ENCODE measurements around the gene LYZL4. TPM values are rescaled to one million over a fixed set of nuclear protein-coding genes. Genes with fewer than 3 reads are reported as not detected.
A peak's percentile ranks its signal among the peaks of the same experiment; 100 is the strongest.

LYZL4 gene
- total and polyA plus RNA-seq, 2 of the 13 experiments (the other 11 are each of a cell fraction or from before 2014, with no cell fraction given): not detected

DNA sequence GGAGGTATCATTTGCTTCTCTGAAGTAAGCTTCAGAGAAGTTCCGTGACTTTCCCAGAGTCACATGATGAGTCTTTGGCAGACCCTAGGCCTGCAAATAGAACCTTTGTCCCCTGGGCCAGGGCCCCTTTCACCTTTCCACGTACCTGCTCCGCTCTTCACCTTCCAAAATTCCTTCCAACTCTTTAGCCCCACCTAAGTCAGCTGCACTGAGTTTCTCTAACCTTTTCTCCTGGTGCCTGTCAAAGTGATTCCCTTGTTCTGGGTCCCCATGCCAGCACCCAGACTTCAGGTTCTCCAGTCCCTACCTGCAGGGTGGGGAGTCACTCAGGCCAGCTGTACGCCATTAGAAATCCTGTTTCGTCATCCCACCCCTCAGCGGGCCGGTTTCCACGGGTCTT lies 12.8 kb downstream of the LYZL4 start:
- Histone ChIP-seq H3K4me1 (ENCODE audit: insufficient read depth, low read length) (peaks cover 14% of the 10 kb centered on the region), H3K4me2 (ENCODE audit: low read depth, low read length) (peak overlapping the region; percentile 38), H3K9ac (ENCODE audit: insufficient read depth, low read depth, low read length) (no peak overlapping the region), H3K79me2 (ENCODE audit: insufficient read depth, low read length) (no peaks in the 10 kb centered on the region), H2AFZ (ENCODE audit: low read length) (no peak overlapping the region), H3K4me3 (replicated peaks in 1 of 3; ENCODE audit: insufficient read depth in 1 of 3, low read depth in 2 of 3, low read length in 3 of 3) (no peak overlapping the region), H3K36me3 (replicated peaks in 1 of 2; ENCODE audit: control insufficient read depth in 1 of 2, insufficient read depth in 2 of 2, low read length in 2 of 2) (no peaks in the 10 kb centered on the region), H3K27me3 (ENCODE audit: control insufficient read depth in 1 of 2, insufficient read depth in 2 of 2, low read length in 2 of 2) (peaks cover 2 to 12% of the 10 kb centered on the region in 2 experiments; a peak in 3 of 5 replicates), H4K20me1 (ENCODE audit: insufficient read depth, low read length) (no peaks in the 10 kb centered on the region), H3K27ac (ENCODE audit: extremely low read length, insufficient read depth, low read length) (no peak overlapping the region), H3K9me3 (ENCODE audit: low read length) (peaks cover 4% of the 10 kb centered on the region; the same call in 1 of the 2 replicates)
- no peak for FAIRE-seq
- 13% methylated on average over 3 of the region's 8 CpGs for WGBS (ENCODE audit: low lambda C conversion rate)
- no TSS peak for BruUV-seq (replicated peaks)
- ChIA-PET CTCF (ENCODE audit: low intra/inter-chr PET ratio, low total read pairs) (no interaction called here), POLR2A (no interaction called here)
- no peak for DNase-seq (ENCODE audit: low spot score)
- intact Hi-C loops (cut with micrococcal nuclease; ENCODE audit: unreplicated experiment): no loop called here
- in situ Hi-C loops (cut with HindIII; ENCODE audit: extremely low pct_ligation_motif_present, low pct_unique_long_range_greater_than_20kb): no loop called here
- TF ChIP-seq MAZ (IDR thresholded peaks at IDR 0.05; ENCODE audit: borderline replicate concordance, low read depth, low read length) (no peak), MAZ (CRISPR knock-in tag; IDR thresholded peaks at IDR 0.05; ENCODE audit: low read depth) (no peak), GATA4 (IDR thresholded peaks at IDR 0.05; ENCODE audit: borderline replicate concordance, low read depth) (no peak), NBN (conservative IDR thresholded peaks at IDR 0.05) (no peak), ZNF547 (CRISPR knock-in tag; IDR thresholded peaks at IDR 0.05) (no peak), THYN1 (CRISPR knock-in tag; IDR thresholded peaks at IDR 0.05; ENCODE audit: borderline replicate concordance, low read depth) (no peak), TBL1XR1 (IDR thresholded peaks at IDR 0.05; ENCODE audit: borderline replicate concordance, low read length, partially characterized antibody) (no peak), MTF1 (CRISPR knock-in tag; IDR thresholded peaks at IDR 0.05) (no peak), AGO1 (IDR thresholded peaks at IDR 0.05; ENCODE audit: low read depth, low read length, poor library complexity, severe bottlenecking) (no peak)
- TF ChIP-seq, protein P1, sequence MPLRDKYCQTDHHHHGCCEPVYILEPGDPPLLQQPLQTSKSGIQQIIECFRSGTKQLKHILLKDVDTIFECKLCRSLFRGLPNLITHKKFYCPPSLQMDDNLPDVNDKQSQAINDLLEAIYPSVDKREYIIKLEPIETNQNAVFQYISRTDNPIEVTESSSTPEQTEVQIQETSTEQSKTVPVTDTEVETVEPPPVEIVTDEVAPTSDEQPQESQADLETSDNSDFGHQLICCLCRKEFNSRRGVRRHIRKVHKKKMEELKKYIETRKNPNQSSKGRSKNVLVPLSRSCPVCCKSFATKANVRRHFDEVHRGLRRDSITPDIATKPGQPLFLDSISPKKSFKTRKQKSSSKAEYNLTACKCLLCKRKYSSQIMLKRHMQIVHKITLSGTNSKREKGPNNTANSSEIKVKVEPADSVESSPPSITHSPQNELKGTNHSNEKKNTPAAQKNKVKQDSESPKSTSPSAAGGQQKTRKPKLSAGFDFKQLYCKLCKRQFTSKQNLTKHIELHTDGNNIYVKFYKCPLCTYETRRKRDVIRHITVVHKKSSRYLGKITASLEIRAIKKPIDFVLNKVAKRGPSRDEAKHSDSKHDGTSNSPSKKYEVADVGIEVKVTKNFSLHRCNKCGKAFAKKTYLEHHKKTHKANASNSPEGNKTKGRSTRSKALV (CRISPR knock-in tag; IDR thresholded peaks at IDR 0.05): no peak
- TF ChIP-seq, protein P2, sequence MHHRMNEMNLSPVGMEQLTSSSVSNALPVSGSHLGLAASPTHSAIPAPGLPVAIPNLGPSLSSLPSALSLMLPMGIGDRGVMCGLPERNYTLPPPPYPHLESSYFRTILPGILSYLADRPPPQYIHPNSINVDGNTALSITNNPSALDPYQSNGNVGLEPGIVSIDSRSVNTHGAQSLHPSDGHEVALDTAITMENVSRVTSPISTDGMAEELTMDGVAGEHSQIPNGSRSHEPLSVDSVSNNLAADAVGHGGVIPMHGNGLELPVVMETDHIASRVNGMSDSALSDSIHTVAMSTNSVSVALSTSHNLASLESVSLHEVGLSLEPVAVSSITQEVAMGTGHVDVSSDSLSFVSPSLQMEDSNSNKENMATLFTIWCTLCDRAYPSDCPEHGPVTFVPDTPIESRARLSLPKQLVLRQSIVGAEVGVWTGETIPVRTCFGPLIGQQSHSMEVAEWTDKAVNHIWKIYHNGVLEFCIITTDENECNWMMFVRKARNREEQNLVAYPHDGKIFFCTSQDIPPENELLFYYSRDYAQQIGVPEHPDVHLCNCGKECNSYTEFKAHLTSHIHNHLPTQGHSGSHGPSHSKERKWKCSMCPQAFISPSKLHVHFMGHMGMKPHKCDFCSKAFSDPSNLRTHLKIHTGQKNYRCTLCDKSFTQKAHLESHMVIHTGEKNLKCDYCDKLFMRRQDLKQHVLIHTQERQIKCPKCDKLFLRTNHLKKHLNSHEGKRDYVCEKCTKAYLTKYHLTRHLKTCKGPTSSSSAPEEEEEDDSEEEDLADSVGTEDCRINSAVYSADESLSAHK (CRISPR knock-in tag; IDR thresholded peaks at IDR 0.05; ENCODE audit: borderline replicate concordance): no peak
- peak; percentile 26; the same call in 1 of the 3 replicates for ATAC-seq

Measured in HepG2 (cell line).